ENCODE data around the gene MTHFS.

Gene MTHFS

GRCh38 chr15:79811406-79812405 is 85.1 kb downstream of the MTHFS start:
- DNase-seq: no peak

GRCh38 chr15:79804838-79805237 is 92.0 kb downstream of the MTHFS start:
- DNase-seq: no peak

GRCh38 chr15:79798311-79798710 is 98.5 kb downstream of the MTHFS start:
- DNase-seq: no peak

Measured in NCI-H187 treated with DMSO at 0.1 percent for 48 hours (cell line).